IMR-90 (cell line): Measurements from ENCODE around the gene ARX. TPM values are rescaled to one million over a fixed set of nuclear protein-coding genes. Genes with fewer than 3 reads are reported as not detected.

ENCODE experiments used
- ATAC-seq: fragments of 200-7000 bp; cut with Tn5 transposase; 2 replicates; pipeline ENCODE4 v1.9.1; 2020; ENCODE audit warnings: low read depth, mild to moderate bottlenecking, moderate library complexity
- BruUV-seq: library from RNA; stranded (reverse); fragments of 400-500 nt; replicated peaks from 2 replicates; lab custom pipeline; 2021; lab: Mats Ljungman, UMichigan
- CTCF ChIA-PET: fragments of 300-600 bp; formaldehyde crosslinking; extraction: SDS; loops from one replicate; lab custom pipeline; 2021; ENCODE audit warnings: antibody characterized with exemption; lab: Yijun Ruan, JAX
- POLR2A ChIA-PET: fragments of 300-600 bp; sonication (Branson Sonifier 250); formaldehyde crosslinking; loops from one replicate; lab custom pipeline; 2022; ENCODE audit warnings: antibody characterized with exemption; ENCODE audit not compliant: unreplicated experiment; lab: Charles Lee
- DNase-seq: peaks from one replicate; pipeline ENCODE4 v3.0.0; 2013
- H2AFZ ChIP-seq: replicated peaks from 2 replicates; pipeline ENCODE3; 2013; ENCODE audit warnings: low read length, mild to moderate bottlenecking; ENCODE audit not compliant: poor library complexity
- H2AK5ac ChIP-seq: 2 replicates; pipeline ENCODE4 v1.6.1; 2013; ENCODE audit warnings: low read depth, low read length, inconsistent platforms
- H2AK9ac ChIP-seq: replicated peaks from 2 replicates; pipeline ENCODE3; 2013; ENCODE audit warnings: mild to moderate bottlenecking, low read depth, low read length, moderate library complexity; ENCODE audit not compliant: poor library complexity
- H2BK120ac ChIP-seq: 2 replicates; pipeline ENCODE4 v1.6.1; 2013; ENCODE audit warnings: low read depth, low read length, inconsistent platforms
- H2BK15ac ChIP-seq: 3 replicates; pipeline ENCODE4 v1.6.1; 2013; ENCODE audit warnings: low read depth, low read length, inconsistent platforms
- H2BK20ac ChIP-seq: 2 replicates; pipeline ENCODE4 v1.6.1; 2013; ENCODE audit warnings: low read depth, mild to moderate bottlenecking, inconsistent platforms, low read length, moderate library complexity
- H2BK5ac ChIP-seq: 2 replicates; pipeline ENCODE4 v1.6.1; 2013; ENCODE audit warnings: mild to moderate bottlenecking, low read depth, low read length, inconsistent platforms; ENCODE audit not compliant: poor library complexity, severe bottlenecking
- H3K14ac ChIP-seq: replicated peaks from 2 replicates; pipeline ENCODE4 v1.6.1; 2013; ENCODE audit warnings: low read depth, low read length, inconsistent platforms
- H3K18ac ChIP-seq: 2 replicates; pipeline ENCODE4 v1.6.1; 2013; ENCODE audit warnings: low read depth, low read length, control low read depth
- H3K23ac ChIP-seq: 2 replicates; pipeline ENCODE4 v1.6.1; 2013; ENCODE audit warnings: low read depth, low read length, inconsistent platforms
- H3K27ac ChIP-seq: 2 replicates; pipeline ENCODE4 v1.5.1; 2013; ENCODE audit warnings: mild to moderate bottlenecking, control low read depth, low read length; ENCODE audit not compliant: insufficient read depth
- H3K27me3 ChIP-seq: 2 replicates; pipeline ENCODE4 v1.6.1; 2013; ENCODE audit warnings: low read length; ENCODE audit not compliant: control insufficient read depth, insufficient read depth
- H3K36me3 ChIP-seq: 2 replicates; pipeline ENCODE4 v1.6.1; 2013; ENCODE audit warnings: low read length, mixed read lengths; ENCODE audit not compliant: control insufficient read depth, insufficient read depth
- H3K4ac ChIP-seq: 2 replicates; pipeline ENCODE4 v1.6.1; 2013; ENCODE audit warnings: low read depth, low read length, inconsistent platforms
- H3K4me1 ChIP-seq: 2 replicates; pipeline ENCODE4 v1.6.1; 2013; ENCODE audit warnings: low read length, mixed read lengths; ENCODE audit not compliant: control insufficient read depth, insufficient read depth
- H3K4me2 ChIP-seq: 2 replicates; pipeline ENCODE4 v1.6.1; 2013; ENCODE audit warnings: low read depth, mild to moderate bottlenecking, control low read depth, low read length, moderate library complexity
- H3K4me3 ChIP-seq: 2 replicates; pipeline ENCODE4 v1.5.1; 2013; ENCODE audit warnings: low read depth, mild to moderate bottlenecking, control low read depth, low read length, moderate library complexity; ENCODE audit not compliant: insufficient read depth
- H3K56ac ChIP-seq: 2 replicates; pipeline ENCODE4 v1.6.1; 2013; ENCODE audit warnings: low read length, inconsistent platforms; ENCODE audit not compliant: insufficient read depth; ENCODE audit errors: extremely low read depth
- H3K79me1 ChIP-seq, 2 experiments: 2 replicates each; pipeline ENCODE4 v1.6.1; 2013; ENCODE audit warnings: low read length in 2 of 2, inconsistent platforms in 1 of 2, low read depth in 1 of 2
- H3K9ac ChIP-seq: 2 replicates; pipeline ENCODE4 v1.6.1; 2013; ENCODE audit warnings: low read depth, low read length, control low read depth
- H3K9me1 ChIP-seq: 2 replicates; pipeline ENCODE4 v1.6.1; 2013; ENCODE audit warnings: low read length, inconsistent platforms; ENCODE audit not compliant: insufficient read depth
- H3K9me3 ChIP-seq: 2 replicates; pipeline ENCODE4 v1.6.1; 2013; ENCODE audit warnings: low read length; ENCODE audit not compliant: control insufficient read depth, insufficient read depth
- H4K20me1 ChIP-seq: 2 replicates; pipeline ENCODE4 v1.6.1; 2013; ENCODE audit warnings: low read length, inconsistent platforms; ENCODE audit not compliant: insufficient read depth
- H4K5ac ChIP-seq: 2 replicates; pipeline ENCODE4 v1.6.1; 2013; ENCODE audit warnings: mild to moderate bottlenecking, low read depth, low read length, control low read depth
- H4K8ac ChIP-seq, 2 experiments: 2 replicates each; pipeline ENCODE4 v1.6.1; 2013; ENCODE audit warnings: low read depth in 2 of 2, low read length in 2 of 2, control low read depth in 1 of 2, inconsistent platforms in 1 of 2
- H4K91ac ChIP-seq: 2 replicates; pipeline ENCODE4 v1.6.1; 2013; ENCODE audit warnings: low read depth, low read length, inconsistent platforms; ENCODE audit not compliant: insufficient read depth
- BHLHE40 ChIP-seq: fragments of 150-350 bp; IDR thresholded peaks from 2 replicates; pipeline ENCODE4 v1.6.1; 2016; ENCODE audit warnings: mild to moderate bottlenecking, low read depth, low read length
- CEBPB ChIP-seq: IDR thresholded peaks from 2 replicates; pipeline ENCODE4 v1.6.1; 2012; ENCODE audit warnings: low read depth, low read length, improper control_type of control experiment
- CHD1 ChIP-seq: IDR thresholded peaks from 2 replicates; pipeline ENCODE4 v1.6.1; 2012; ENCODE audit warnings: low read depth, low read length, improper control_type of control experiment
- FOS ChIP-seq: fragments of 150-350 bp; IDR thresholded peaks from 2 replicates; pipeline ENCODE4 v1.6.1; 2016; ENCODE audit warnings: low read depth, low read length
- MAFK ChIP-seq: IDR thresholded peaks from 2 replicates; pipeline ENCODE4 v1.6.1; 2012; ENCODE audit warnings: low read depth, low read length, improper control_type of control experiment
- MAZ ChIP-seq: IDR thresholded peaks from 2 replicates; pipeline ENCODE4 v1.6.1; 2012; ENCODE audit warnings: low read depth, mild to moderate bottlenecking, low read length, improper control_type of control experiment, moderate library complexity, borderline replicate concordance
- MXI1 ChIP-seq: IDR thresholded peaks from 2 replicates; pipeline ENCODE4 v1.6.1; 2012; ENCODE audit warnings: low read depth, mild to moderate bottlenecking, low read length, moderate library complexity, borderline replicate concordance
- NFE2L2 ChIP-seq: fragments of 150-350 bp; IDR thresholded peaks from 2 replicates; pipeline ENCODE4 v1.6.1; 2016; ENCODE audit warnings: low read depth, mild to moderate bottlenecking, low read length
- POLR2A ChIP-seq: IDR thresholded peaks from 2 replicates; pipeline ENCODE4 v1.6.1; 2012; ENCODE audit warnings: mild to moderate bottlenecking, low read depth, low read length
- RAD21 ChIP-seq: IDR thresholded peaks from 2 replicates; pipeline ENCODE4 v1.6.1; 2012; ENCODE audit warnings: low read length, improper control_type of control experiment
- RCOR1 ChIP-seq: IDR thresholded peaks from 2 replicates; pipeline ENCODE4 v1.6.1; 2012; ENCODE audit warnings: mild to moderate bottlenecking, low read length, improper control_type of control experiment; ENCODE audit not compliant: insufficient replicate concordance
- RFX5 ChIP-seq: IDR thresholded peaks from 2 replicates; pipeline ENCODE4 v1.8.0; 2012; ENCODE audit warnings: low read depth, mild to moderate bottlenecking, low read length, moderate library complexity
- SMC3 ChIP-seq: fragments of 150-350 bp; IDR thresholded peaks from 2 replicates; pipeline ENCODE4 v1.6.1; 2016; ENCODE audit warnings: low read depth, mild to moderate bottlenecking, antibody characterized with exemption, low read length, moderate library complexity
- WGBS, 2 experiments: methylation state at CpG; one replicate each; pipeline versions ENCODE4 v1.1.5 to v1.1.7; 2013; ENCODE audit warnings: missing lambda C conversion rate in 2 of 2; ENCODE audit not compliant: insufficient read length in 1 of 2; ENCODE audit errors: extremely low coverage in 2 of 2; 5-methylcytosine and 5-hydroxymethylcytosine counted together
- dilution Hi-C: fragments of 300-500 bp; cut with HindIII; formaldehyde crosslinking; loops from one replicate; pipeline ENCODE4 v1.14.3; 2018; ENCODE audit warnings: low sequenced_read_pairs; ENCODE audit not compliant: unreplicated experiment
- in situ Hi-C: fragments of 300-500 bp; cut with MboI; formaldehyde crosslinking; loops from 3 replicates; pipeline ENCODE4 v1.14.3; 2019; ENCODE audit warnings: low sequenced_read_pairs, inconsistent platforms, mixed read lengths
- intact Hi-C: fragments of 100-400 bp; cut with micrococcal nuclease; formaldehyde crosslinking; loops from 2 replicates; pipeline ENCODE4 v1.10.0; 2022
- polyA plus RNA-seq, 3 experiments: library from polyadenylated mRNA; depleted of rRNA; stranded (reverse); fragments of >200 nt; gene quantifications; 2 replicates each; pipeline ENCODE4 v1.2.3, GENCODE V29; 2012; ENCODE audit warnings: low replicate concordance in 1 of 3
- total RNA-seq: library from RNA; depleted of rRNA; stranded (reverse); fragments of >200 nt; gene quantifications from 2 replicates; pipeline ENCODE4 v1.2.3, GENCODE V29; 2012
- TF ChIP-seq, protein P1 (sequence below): conservative IDR thresholded peaks from 2 replicates; pipeline ENCODE4 v1.5.1; 2012; ENCODE audit warnings: mild to moderate bottlenecking, low read depth, low read length, improper control_type of control experiment
- TF ChIP-seq, protein P2 (sequence below): fragments of 150-350 bp; IDR thresholded peaks from 2 replicates; pipeline ENCODE4 v1.6.1; 2016; ENCODE audit warnings: low read depth, mild to moderate bottlenecking, low read length, moderate library complexity, borderline replicate concordance
- TF ChIP-seq, protein P3 (sequence below): fragments of 150-350 bp; IDR thresholded peaks from 2 replicates; pipeline ENCODE4 v1.6.1; 2017; ENCODE audit warnings: mild to moderate bottlenecking, antibody characterized with exemption, low read length, low read depth

Gene ARX
- total and polyA plus RNA-seq, 2 of the 4 experiments (the other 2 are of a cell fraction) = not detected

DNA sequence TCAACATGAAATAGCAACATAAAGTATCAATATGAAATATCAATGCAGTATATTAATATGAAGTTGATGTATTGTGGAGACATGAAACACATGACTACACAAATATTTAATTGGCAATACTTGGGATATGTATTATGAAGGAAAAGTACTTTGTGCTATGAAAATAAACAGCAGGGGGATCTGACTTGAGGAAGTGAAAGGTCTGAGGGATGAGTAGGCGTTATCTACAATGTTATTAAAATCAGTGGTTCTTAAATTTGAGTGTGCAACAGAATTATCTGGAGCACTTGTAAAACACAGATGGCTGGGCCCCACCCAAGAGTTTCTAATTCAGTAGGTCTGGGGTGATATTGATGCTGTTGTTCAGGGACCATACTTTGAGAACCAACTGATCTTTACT lies 27.4 kb upstream of the ARX start:
- in situ Hi-C loops (no loop called here), dilution Hi-C loops (no loop called here), intact Hi-C loops (no loop called here)

More for the DNA sequence above, 27.4 kb upstream of the ARX start:
- Histone ChIP-seq H4K91ac (no peak overlapping the region), H3K9me1 (no peaks in the 10 kb centered on the region), H2BK20ac (no peak overlapping the region), H3K23ac (no peak overlapping the region), H3K36me3 (no peaks in the 10 kb centered on the region), H3K9me3 (no peaks in the 10 kb centered on the region; the same call in 1 of the 2 replicates), H2BK5ac (no peak overlapping the region), H2BK120ac (no peak overlapping the region), H4K20me1 (no peaks in the 10 kb centered on the region), H3K27me3 (no peaks in the 10 kb centered on the region), H3K9ac (no peak overlapping the region), H3K79me1 (no peaks in the 10 kb centered on the region), H3K27ac (no peak overlapping the region), H3K4me1 (no peaks in the 10 kb centered on the region), H3K14ac (no peak overlapping the region), H2BK15ac (no peak overlapping the region), H2AK9ac (no peak overlapping the region), H4K5ac (no peak overlapping the region), H4K8ac (no peak overlapping the region), H3K4ac (no peak overlapping the region), H2AK5ac (no peak overlapping the region), H2AFZ (no peak overlapping the region), H3K4me2 (no peak overlapping the region), H3K4me3 (no peak overlapping the region), H3K56ac (no peak overlapping the region), H3K18ac (no peak overlapping the region)
- ChIA-PET CTCF (no interaction called here), POLR2A (no interaction called here)
- TF ChIP-seq MXI1 = no peak
- TF ChIP-seq CHD1 = no peak
- TF ChIP-seq CEBPB = no peak
- no peak for TF ChIP-seq BHLHE40
- no peak for TF ChIP-seq FOS
- TF ChIP-seq POLR2A = no peak
- TF ChIP-seq RCOR1 = no peak
- TF ChIP-seq, protein P1, sequence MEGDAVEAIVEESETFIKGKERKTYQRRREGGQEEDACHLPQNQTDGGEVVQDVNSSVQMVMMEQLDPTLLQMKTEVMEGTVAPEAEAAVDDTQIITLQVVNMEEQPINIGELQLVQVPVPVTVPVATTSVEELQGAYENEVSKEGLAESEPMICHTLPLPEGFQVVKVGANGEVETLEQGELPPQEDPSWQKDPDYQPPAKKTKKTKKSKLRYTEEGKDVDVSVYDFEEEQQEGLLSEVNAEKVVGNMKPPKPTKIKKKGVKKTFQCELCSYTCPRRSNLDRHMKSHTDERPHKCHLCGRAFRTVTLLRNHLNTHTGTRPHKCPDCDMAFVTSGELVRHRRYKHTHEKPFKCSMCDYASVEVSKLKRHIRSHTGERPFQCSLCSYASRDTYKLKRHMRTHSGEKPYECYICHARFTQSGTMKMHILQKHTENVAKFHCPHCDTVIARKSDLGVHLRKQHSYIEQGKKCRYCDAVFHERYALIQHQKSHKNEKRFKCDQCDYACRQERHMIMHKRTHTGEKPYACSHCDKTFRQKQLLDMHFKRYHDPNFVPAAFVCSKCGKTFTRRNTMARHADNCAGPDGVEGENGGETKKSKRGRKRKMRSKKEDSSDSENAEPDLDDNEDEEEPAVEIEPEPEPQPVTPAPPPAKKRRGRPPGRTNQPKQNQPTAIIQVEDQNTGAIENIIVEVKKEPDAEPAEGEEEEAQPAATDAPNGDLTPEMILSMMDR = no peak
- TF ChIP-seq MAFK = no peak
- TF ChIP-seq, protein P2, sequence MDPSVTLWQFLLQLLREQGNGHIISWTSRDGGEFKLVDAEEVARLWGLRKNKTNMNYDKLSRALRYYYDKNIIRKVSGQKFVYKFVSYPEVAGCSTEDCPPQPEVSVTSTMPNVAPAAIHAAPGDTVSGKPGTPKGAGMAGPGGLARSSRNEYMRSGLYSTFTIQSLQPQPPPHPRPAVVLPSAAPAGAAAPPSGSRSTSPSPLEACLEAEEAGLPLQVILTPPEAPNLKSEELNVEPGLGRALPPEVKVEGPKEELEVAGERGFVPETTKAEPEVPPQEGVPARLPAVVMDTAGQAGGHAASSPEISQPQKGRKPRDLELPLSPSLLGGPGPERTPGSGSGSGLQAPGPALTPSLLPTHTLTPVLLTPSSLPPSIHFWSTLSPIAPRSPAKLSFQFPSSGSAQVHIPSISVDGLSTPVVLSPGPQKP = no peak
- no peak for TF ChIP-seq RAD21
- no peak for TF ChIP-seq MAZ
- TF ChIP-seq NFE2L2 = no peak
- no peak for TF ChIP-seq RFX5
- TF ChIP-seq SMC3 = no peak
- TF ChIP-seq, protein P3, sequence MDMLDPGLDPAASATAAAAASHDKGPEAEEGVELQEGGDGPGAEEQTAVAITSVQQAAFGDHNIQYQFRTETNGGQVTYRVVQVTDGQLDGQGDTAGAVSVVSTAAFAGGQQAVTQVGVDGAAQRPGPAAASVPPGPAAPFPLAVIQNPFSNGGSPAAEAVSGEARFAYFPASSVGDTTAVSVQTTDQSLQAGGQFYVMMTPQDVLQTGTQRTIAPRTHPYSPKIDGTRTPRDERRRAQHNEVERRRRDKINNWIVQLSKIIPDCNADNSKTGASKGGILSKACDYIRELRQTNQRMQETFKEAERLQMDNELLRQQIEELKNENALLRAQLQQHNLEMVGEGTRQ = no peak
- BruUV-seq = no TSS peak
- WGBS, 2 experiments = no CpG with 5 or more reads among the region's 1 CpG
- DNase-seq = no peak
- no peak for ATAC-seq
